ENCODE data around the gene PLXNA4. TPM values are rescaled to one million over a fixed set of nuclear protein-coding genes. Genes with fewer than 3 reads are reported as not detected.

The PLXNA4 gene
- total RNA-seq, 1 experiment from 2014 or later, result 0.11 TPM

DNA sequence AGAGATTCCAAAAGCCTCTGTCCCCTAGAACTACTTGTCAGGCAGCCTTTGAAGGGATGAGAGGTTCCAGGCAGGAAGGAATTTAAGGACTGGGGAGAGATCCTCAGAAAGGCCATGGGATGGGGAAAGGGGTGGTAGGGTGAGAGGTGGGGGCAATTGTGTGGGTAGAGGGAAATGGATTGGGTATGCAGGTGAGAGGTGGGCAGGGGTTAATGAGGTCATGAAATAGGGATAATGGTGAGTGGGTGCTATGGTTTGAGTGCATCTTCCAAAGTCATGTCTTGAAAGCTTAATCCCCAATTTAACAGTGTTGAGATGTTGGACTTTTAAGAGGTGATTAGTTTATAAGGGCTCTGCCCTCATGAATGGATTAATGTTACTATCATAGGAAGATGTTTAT is 383.5 kb downstream of the PLXNA4 start:
- Histone ChIP-seq H3K27ac (ENCODE audit: low read depth, low read length, poor library complexity, severe bottlenecking) (no peak overlapping the region), H3K4me1 (ENCODE audit: insufficient read depth, low read length, poor library complexity, severe bottlenecking) (no peaks in the 10 kb centered on the region), H3K9me3 (ENCODE audit: low read depth, low read length, poor library complexity, severe bottlenecking) (peaks cover 2% of the 10 kb centered on the region), H3K36me3 (ENCODE audit: insufficient read depth, low read length, poor library complexity, severe bottlenecking) (no peaks in the 10 kb centered on the region), H3K4me3 (ENCODE audit: low read depth, low read length, poor library complexity, severe bottlenecking) (no peak overlapping the region), H3K27me3 (replicated peaks; ENCODE audit: insufficient read depth, low read depth, low read length, poor library complexity) (peaks cover 22% of the 10 kb centered on the region)
- no TSS peak for BruUV-seq (replicated peaks)
- intact Hi-C loops (cut with micrococcal nuclease; ENCODE audit: unreplicated experiment), result no loop called here
- TF ChIP-seq, protein P1, sequence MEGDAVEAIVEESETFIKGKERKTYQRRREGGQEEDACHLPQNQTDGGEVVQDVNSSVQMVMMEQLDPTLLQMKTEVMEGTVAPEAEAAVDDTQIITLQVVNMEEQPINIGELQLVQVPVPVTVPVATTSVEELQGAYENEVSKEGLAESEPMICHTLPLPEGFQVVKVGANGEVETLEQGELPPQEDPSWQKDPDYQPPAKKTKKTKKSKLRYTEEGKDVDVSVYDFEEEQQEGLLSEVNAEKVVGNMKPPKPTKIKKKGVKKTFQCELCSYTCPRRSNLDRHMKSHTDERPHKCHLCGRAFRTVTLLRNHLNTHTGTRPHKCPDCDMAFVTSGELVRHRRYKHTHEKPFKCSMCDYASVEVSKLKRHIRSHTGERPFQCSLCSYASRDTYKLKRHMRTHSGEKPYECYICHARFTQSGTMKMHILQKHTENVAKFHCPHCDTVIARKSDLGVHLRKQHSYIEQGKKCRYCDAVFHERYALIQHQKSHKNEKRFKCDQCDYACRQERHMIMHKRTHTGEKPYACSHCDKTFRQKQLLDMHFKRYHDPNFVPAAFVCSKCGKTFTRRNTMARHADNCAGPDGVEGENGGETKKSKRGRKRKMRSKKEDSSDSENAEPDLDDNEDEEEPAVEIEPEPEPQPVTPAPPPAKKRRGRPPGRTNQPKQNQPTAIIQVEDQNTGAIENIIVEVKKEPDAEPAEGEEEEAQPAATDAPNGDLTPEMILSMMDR (conservative IDR thresholded peaks at IDR 0.05; ENCODE audit: low read depth, low read length), result no peak
- no peak for TF ChIP-seq EZH2 (IDR thresholded peaks at IDR 0.05; ENCODE audit: borderline replicate concordance, low read depth, low read length, poor library complexity, severe bottlenecking)
- DNase-seq (ENCODE audit: low spot score), result no peak
- ChIA-PET CTCF (no interaction called here), POLR2A (ENCODE audit: low non-redundant PET) (interaction anchor here (0.5 kb wide), 1 partner anchor 9 kb away, joined by 3 read pairs; no protein-coding TSS in a partner anchor)

DNA sequence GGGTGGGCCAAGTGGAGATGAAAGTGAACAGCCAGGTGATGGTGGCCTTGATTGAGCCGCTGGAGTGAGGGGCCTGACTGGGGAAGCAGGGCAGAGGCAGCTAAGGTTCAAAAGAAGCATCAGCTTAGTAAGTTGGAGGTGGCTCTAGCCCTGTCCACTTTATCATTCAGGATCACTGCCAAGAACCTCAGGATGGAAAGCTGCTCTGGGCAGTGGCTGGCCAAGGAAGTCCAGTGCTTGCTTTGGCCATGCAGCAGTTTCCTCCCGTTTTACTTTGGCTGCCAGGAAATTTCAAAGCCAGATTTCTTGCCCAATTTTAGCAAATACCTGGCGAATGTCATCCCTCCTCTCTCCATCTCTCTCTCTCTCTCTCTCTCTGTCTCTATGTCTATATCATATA is 384.9 kb downstream of the PLXNA4 start:
- H3K4me3 ChIP-seq (ENCODE audit: low read depth, low read length, poor library complexity, severe bottlenecking), result no peak overlapping the region
- no peaks in the 10 kb centered on the region for H3K4me1 ChIP-seq (ENCODE audit: insufficient read depth, low read length, poor library complexity, severe bottlenecking)
- peaks cover 10% of the 10 kb centered on the region for H3K27me3 ChIP-seq (replicated peaks; ENCODE audit: insufficient read depth, low read depth, low read length, poor library complexity)
- H3K9me3 ChIP-seq (ENCODE audit: low read depth, low read length, poor library complexity, severe bottlenecking), result peaks cover 12% of the 10 kb centered on the region
- DNase-seq (ENCODE audit: low spot score), result no peak
- H3K36me3 ChIP-seq (ENCODE audit: insufficient read depth, low read length, poor library complexity, severe bottlenecking), result no peaks in the 10 kb centered on the region
- ChIA-PET POLR2A (ENCODE audit: low non-redundant PET) (no interaction called here), CTCF (no interaction called here)
- TF ChIP-seq EZH2 (IDR thresholded peaks at IDR 0.05; ENCODE audit: borderline replicate concordance, low read depth, low read length, poor library complexity, severe bottlenecking), result no peak
- TF ChIP-seq, protein P1 (conservative IDR thresholded peaks at IDR 0.05; ENCODE audit: low read depth, low read length), result no peak
- intact Hi-C loops (cut with micrococcal nuclease; ENCODE audit: unreplicated experiment), result no loop called here
- no TSS peak for BruUV-seq (replicated peaks)
- H3K27ac ChIP-seq (ENCODE audit: low read depth, low read length, poor library complexity, severe bottlenecking), result no peak overlapping the region

DNA sequence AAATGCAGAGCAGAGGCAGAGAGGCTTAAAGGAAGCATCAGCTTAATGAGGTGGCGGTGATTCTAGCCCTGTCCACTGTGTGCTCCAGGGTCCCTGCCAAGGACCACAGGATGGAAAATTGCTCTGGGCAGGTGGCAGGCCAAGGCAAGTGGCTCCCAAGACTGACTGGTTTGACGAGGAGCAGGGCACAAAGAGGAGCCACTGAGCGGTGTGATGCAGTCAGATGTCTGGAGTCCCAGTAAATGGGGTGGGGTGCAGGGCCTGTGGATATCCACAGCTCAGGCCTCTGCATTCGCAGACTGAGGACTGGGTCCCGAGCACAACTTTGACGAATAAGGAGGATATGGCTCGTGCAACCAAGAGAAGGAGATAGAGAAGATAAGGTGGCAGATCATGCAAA is 385.6 kb downstream of the PLXNA4 start:
- no peak overlapping the region for H3K27ac ChIP-seq (ENCODE audit: low read depth, low read length, poor library complexity, severe bottlenecking)
- no peaks in the 10 kb centered on the region for H3K4me1 ChIP-seq (ENCODE audit: insufficient read depth, low read length, poor library complexity, severe bottlenecking)
- TF ChIP-seq, protein P1 (conservative IDR thresholded peaks at IDR 0.05; ENCODE audit: low read depth, low read length), result no peak
- TF ChIP-seq EZH2 (IDR thresholded peaks at IDR 0.05; ENCODE audit: borderline replicate concordance, low read depth, low read length, poor library complexity, severe bottlenecking), result no peak
- no peak overlapping the region for H3K4me3 ChIP-seq (ENCODE audit: low read depth, low read length, poor library complexity, severe bottlenecking)
- BruUV-seq (replicated peaks), result no TSS peak
- intact Hi-C loops (cut with micrococcal nuclease; ENCODE audit: unreplicated experiment), result no loop called here
- ChIA-PET POLR2A (ENCODE audit: low non-redundant PET) (no interaction called here), CTCF (no interaction called here)
- DNase-seq (ENCODE audit: low spot score), result no peak
- H3K27me3 ChIP-seq (replicated peaks; ENCODE audit: insufficient read depth, low read depth, low read length, poor library complexity), result peaks cover 6% of the 10 kb centered on the region
- no peaks in the 10 kb centered on the region for H3K36me3 ChIP-seq (ENCODE audit: insufficient read depth, low read length, poor library complexity, severe bottlenecking)
- H3K9me3 ChIP-seq (ENCODE audit: low read depth, low read length, poor library complexity, severe bottlenecking), result peaks cover 12% of the 10 kb centered on the region

All from A673 (cell line).